Dendritic cell treated with granulocyte-macrophage colony-stimulating factor and Interleukin-4, amounts not matched to agents 40 ng/mL and 50 ng/mL, for 4 days (primary cell): Measurements from ENCODE around the gene RPS24.

Source experiments
- H3K27ac Mint-ChIP-seq: one replicate; pipeline ENCODE4 v1.8.0; 2022; ENCODE audit warnings: mild to moderate bottlenecking, mixed read lengths
- H3K27me3 Mint-ChIP-seq: one replicate; pipeline ENCODE4 v1.8.0; 2022; ENCODE audit warnings: mild to moderate bottlenecking, mixed read lengths
- H3K36me3 Mint-ChIP-seq: one replicate; pipeline ENCODE4 v1.8.0; 2022; ENCODE audit warnings: low read depth, mixed read lengths
- H3K4me1 Mint-ChIP-seq: one replicate; pipeline ENCODE4 v1.8.0; 2022; ENCODE audit warnings: low read depth, mixed read lengths
- H3K4me3 Mint-ChIP-seq: one replicate; pipeline ENCODE4 v1.8.0; 2022; ENCODE audit warnings: mild to moderate bottlenecking, moderate library complexity, mixed read lengths
- H3K9me3 Mint-ChIP-seq: one replicate; pipeline ENCODE4 v1.8.0; 2022; ENCODE audit warnings: mixed read lengths
- intact Hi-C: fragments of 100-400 bp; cut with micrococcal nuclease; formaldehyde crosslinking; loops from one replicate; pipeline ENCODE4 v1.15.0; 2022

Gene RPS24

GRCh38 chr10:78011065-78011464 lies 22.6 kb upstream of the RPS24 start:
- Mint-ChIP-seq H3K36me3 (peaks cover 96% of the 10 kb centered on the region), H3K4me1 (no peaks in the 10 kb centered on the region), H3K4me3 (no peak overlapping the region), H3K27ac (no peak overlapping the region), H3K27me3 (no peaks in the 10 kb centered on the region), H3K9me3 (no peaks in the 10 kb centered on the region)
- intact Hi-C loops: no loop called here

- Mint-ChIP-seq H3K4me3 (no peak overlapping the region), H3K4me1 (no peaks in the 10 kb centered on the region), H3K36me3 (peaks cover 100% of the 10 kb centered on the region), H3K27ac (no peak overlapping the region), H3K27me3 (no peaks in the 10 kb centered on the region), H3K9me3 (no peaks in the 10 kb centered on the region)
- intact Hi-C loops: no loop called here
Measured at GRCh38 chr10:78013564-78013963, 20.1 kb upstream of the RPS24 start.

GRCh38 chr10:78015546-78015945 lies 18.1 kb upstream of the RPS24 start:
- intact Hi-C loops: no loop called here
- Mint-ChIP-seq H3K4me3 (no peak overlapping the region), H3K9me3 (no peaks in the 10 kb centered on the region), H3K4me1 (no peaks in the 10 kb centered on the region), H3K36me3 (peaks cover 100% of the 10 kb centered on the region), H3K27ac (no peak overlapping the region), H3K27me3 (no peaks in the 10 kb centered on the region)

- intact Hi-C loops: no loop called here
- Mint-ChIP-seq H3K4me1 (no peaks in the 10 kb centered on the region), H3K4me3 (no peak overlapping the region), H3K27me3 (no peaks in the 10 kb centered on the region), H3K27ac (no peak overlapping the region), H3K9me3 (no peaks in the 10 kb centered on the region), H3K36me3 (peaks cover 100% of the 10 kb centered on the region)
Measured at GRCh38 chr10:78017856-78018255, 15.8 kb upstream of the RPS24 start.

GRCh38 chr10:78019264-78019663 lies 14.4 kb upstream of the RPS24 start:
- Mint-ChIP-seq H3K27me3 (no peaks in the 10 kb centered on the region), H3K36me3 (peaks cover 100% of the 10 kb centered on the region), H3K4me3 (no peak overlapping the region), H3K4me1 (no peaks in the 10 kb centered on the region), H3K9me3 (no peaks in the 10 kb centered on the region), H3K27ac (no peak overlapping the region)
- intact Hi-C loops: no loop called here

- Mint-ChIP-seq H3K4me1 (peaks cover under 1% of the 10 kb centered on the region), H3K27ac (no peak overlapping the region), H3K27me3 (no peaks in the 10 kb centered on the region), H3K9me3 (no peaks in the 10 kb centered on the region), H3K4me3 (no peak overlapping the region), H3K36me3 (peaks cover 100% of the 10 kb centered on the region)
- intact Hi-C loops: no loop called here
Measured at GRCh38 chr10:78021201-78021600, 12.5 kb upstream of the RPS24 start.

- intact Hi-C loops: no loop called here
- Mint-ChIP-seq H3K36me3 (peaks cover 81% of the 10 kb centered on the region), H3K27me3 (no peaks in the 10 kb centered on the region), H3K4me1 (peaks cover 21% of the 10 kb centered on the region), H3K27ac (no peak overlapping the region), H3K9me3 (no peaks in the 10 kb centered on the region), H3K4me3 (no peak overlapping the region)
Measured at GRCh38 chr10:78023741-78024140, 9.9 kb upstream of the RPS24 start.

GRCh38 chr10:78025685-78026364 lies 7.8 kb upstream of the RPS24 start:
- no peaks in the 10 kb centered on the region for H3K27me3 Mint-ChIP-seq
- no peaks in the 10 kb centered on the region for H3K9me3 Mint-ChIP-seq
- intact Hi-C loops: no loop called here
- no peak overlapping the region for H3K4me3 Mint-ChIP-seq
- H3K27ac Mint-ChIP-seq: no peak overlapping the region
- peaks cover 67% of the 10 kb centered on the region for H3K36me3 Mint-ChIP-seq
- peaks cover 28% of the 10 kb centered on the region for H3K4me1 Mint-ChIP-seq

GRCh38 chr10:78028438-78029268 lies 5.0 kb upstream of the RPS24 start:
- peak overlapping the region; percentile 82 for H3K27ac Mint-ChIP-seq
- peaks cover 39% of the 10 kb centered on the region for H3K36me3 Mint-ChIP-seq
- intact Hi-C loops: no loop called here
- H3K4me1 Mint-ChIP-seq: peaks cover 28% of the 10 kb centered on the region
- no peaks in the 10 kb centered on the region for H3K27me3 Mint-ChIP-seq
- no peaks in the 10 kb centered on the region for H3K9me3 Mint-ChIP-seq
- H3K4me3 Mint-ChIP-seq: peak overlapping the region; percentile 99

GRCh38 chr10:78029269-78030226 lies 4.1 kb upstream of the RPS24 start, which contains the start of gene POLR3A:
POLR3A (minus strand) TSS chr10:78029515; CDS start chr10:78029407, 108 bp downstream.
- H3K9me3 Mint-ChIP-seq: no peaks in the 10 kb centered on the region
- peaks cover 33% of the 10 kb centered on the region for H3K4me1 Mint-ChIP-seq
- H3K4me3 Mint-ChIP-seq: peak within 1 kb of the TSS; percentile 99
- H3K27ac Mint-ChIP-seq: peak within 1 kb of the TSS; percentile 82
- no peaks in the 10 kb centered on the region for H3K27me3 Mint-ChIP-seq
- intact Hi-C loops: no loop called here
- peaks cover 38% of the 10 kb centered on the region for H3K36me3 Mint-ChIP-seq

- intact Hi-C loops: no loop called here
- no peaks in the 10 kb centered on the region for H3K27me3 Mint-ChIP-seq
- peaks cover 44% of the 10 kb centered on the region for H3K4me1 Mint-ChIP-seq
- H3K4me3 Mint-ChIP-seq: peak overlapping the region; percentile 88
- no peaks in the 10 kb centered on the region for H3K9me3 Mint-ChIP-seq
- H3K27ac Mint-ChIP-seq: peak overlapping the region; percentile 82
- peaks cover 51% of the 10 kb centered on the region for H3K36me3 Mint-ChIP-seq
Measured at GRCh38 chr10:78033387-78033636, 351 bp upstream of the RPS24 start.

GRCh38 chr10:78035025-78035424 lies 1.4 kb downstream of the RPS24 start:
- H3K36me3 Mint-ChIP-seq: peaks cover 62% of the 10 kb centered on the region
- H3K27me3 Mint-ChIP-seq: no peaks in the 10 kb centered on the region
- H3K27ac Mint-ChIP-seq: peak overlapping the region; percentile 82
- no peaks in the 10 kb centered on the region for H3K9me3 Mint-ChIP-seq
- intact Hi-C loops: no loop called here
- peak overlapping the region; percentile 88 for H3K4me3 Mint-ChIP-seq
- H3K4me1 Mint-ChIP-seq: peaks cover 41% of the 10 kb centered on the region

- no peaks in the 10 kb centered on the region for H3K9me3 Mint-ChIP-seq
Measured at GRCh38 chr10:78035437-78035836, 1.8 kb downstream of the RPS24 start.

More at GRCh38 chr10:78035437-78035836, 1.8 kb downstream of the RPS24 start:
- no peaks in the 10 kb centered on the region for H3K27me3 Mint-ChIP-seq
- no peak overlapping the region for H3K4me3 Mint-ChIP-seq
- H3K27ac Mint-ChIP-seq: no peak overlapping the region
- H3K4me1 Mint-ChIP-seq: peaks cover 41% of the 10 kb centered on the region
- H3K36me3 Mint-ChIP-seq: peaks cover 66% of the 10 kb centered on the region
- intact Hi-C loops: no loop called here
